Brain pericyte (primary cell): ENCODE results near the gene KIF24.
"Not testable (repeated sequence)": the region's sequence is repeated elsewhere in the genome, so short reads cannot be mapped to it uniquely, and the experiment has no call there.

ENCODE experiments used
- DNase-seq: peaks from one replicate; pipeline ENCODE4 v3.0.0-alpha.2; 2012; ENCODE audit warnings: low read depth, low spot score

KIF24 gene

DNA sequence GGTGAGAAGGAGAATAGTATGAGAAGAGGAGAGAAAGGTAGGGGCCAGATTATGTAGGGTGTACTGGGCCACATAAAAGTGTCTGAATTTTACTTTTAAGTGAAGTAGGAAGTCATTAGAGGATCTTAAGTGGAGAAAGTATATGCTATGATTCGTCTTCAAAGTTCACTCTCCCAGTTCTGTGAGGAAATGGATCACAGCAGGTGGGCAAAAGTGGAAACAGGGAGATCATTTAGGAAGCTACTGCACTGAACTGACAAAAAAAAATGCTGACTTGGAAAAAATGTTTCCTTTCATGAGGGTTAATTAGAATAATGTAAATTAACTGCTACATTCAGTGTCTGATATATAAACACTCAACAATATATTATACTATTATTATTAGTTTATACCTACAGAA is 2.4 kb downstream of the KIF24 start:
- no peak for DNase-seq

DNA sequence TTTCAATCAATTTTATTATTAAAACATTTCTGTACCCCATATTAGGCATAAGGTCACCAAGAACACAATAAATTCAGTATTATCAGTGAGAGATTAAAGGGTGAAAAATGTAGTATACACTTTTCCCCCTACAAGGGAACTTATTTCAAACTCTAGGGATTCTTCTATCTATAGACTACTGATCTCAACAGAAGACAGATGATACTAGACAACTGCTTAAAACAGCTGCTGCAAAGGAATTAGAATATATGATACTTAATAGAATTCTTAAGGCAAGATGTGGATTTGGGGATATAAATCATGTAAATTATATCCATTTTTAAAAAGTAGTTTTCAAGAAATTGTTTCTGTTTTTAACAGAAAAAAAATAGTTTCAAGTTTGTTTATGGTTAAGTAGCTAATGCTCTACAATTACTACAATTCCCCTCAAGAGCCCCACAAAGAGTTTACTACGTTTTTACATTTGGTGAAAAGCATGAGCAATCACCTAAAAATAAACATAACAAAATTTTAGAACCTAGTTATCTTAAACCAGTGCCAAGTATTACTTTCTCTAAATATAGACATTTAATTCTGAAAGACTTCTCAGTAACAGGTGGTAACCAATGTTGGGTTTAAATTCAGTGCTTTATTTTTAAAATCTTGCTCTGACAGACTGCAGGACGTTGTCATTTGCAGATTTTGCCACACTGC is 6.0 kb downstream of the KIF24 start:
- DNase-seq = no peak

DNA sequence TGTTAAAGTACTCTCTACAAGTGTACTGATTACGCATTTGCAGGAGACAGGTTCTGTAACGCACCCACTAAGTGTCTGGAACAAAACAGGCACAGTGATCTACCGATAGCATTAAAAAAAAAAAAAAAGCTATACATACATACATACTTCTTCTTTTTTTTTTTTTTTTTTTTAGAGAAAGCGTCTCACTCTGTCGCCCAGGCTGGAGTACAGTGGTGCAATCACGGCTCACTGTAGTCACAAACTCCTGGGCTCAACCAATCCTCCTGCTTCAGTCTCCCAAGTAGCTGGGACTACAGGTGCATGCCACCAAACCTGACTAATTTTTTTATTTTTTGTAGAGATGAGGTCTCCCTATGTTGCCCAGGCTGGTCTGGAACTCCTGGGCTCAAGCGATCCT is 7.6 kb downstream of the KIF24 start:
- DNase-seq = no peak

DNA sequence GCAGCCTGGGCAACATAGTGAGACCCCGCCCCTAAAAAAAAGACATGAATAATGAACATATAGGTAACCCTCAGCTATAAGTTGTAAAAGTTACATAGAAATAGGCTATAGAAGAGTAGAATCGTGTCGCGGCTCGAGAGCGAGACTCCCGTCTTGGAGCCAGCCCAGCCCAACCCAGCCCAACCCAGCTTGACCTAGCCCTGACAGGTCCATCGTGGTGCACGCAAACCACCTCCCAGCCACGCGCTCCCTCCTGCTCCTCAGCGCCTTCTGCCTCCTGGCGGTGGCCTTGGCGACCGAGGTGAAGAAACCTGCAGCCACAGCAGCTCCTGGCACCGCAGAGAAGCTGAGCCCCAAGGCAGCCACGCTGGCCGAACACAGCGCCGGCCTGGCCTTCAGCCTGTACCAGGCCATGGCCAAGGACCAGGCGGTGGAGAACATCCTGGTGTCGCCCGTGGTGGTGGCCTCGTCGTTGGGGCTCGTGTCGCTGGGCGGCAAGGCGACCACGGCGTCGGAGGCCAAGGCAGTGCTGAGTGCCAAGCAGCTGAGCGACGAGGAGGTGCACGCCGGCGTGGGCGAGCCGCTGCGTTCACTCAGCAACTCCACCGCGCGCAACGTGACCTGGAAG is 10.8 kb downstream of the KIF24 start:
- no peak for DNase-seq

DNA sequence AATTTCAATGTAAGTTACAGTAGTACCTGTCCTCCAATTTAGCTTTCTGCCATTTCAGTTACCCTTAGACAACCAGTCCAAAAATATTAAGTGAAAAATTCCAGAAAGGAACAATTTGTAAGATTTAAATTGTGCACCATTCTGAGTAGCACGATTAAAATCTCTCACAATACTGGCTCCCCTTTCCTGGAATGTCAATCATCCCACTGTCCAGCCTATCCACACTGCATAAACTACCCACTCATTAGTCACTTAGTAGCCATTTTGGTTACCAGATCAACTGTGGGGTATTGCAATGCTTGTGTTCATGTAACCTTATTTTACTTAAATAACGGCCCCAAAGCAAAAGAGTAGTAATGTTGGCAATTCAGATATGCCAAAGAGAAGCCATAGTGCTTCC is 11.6 kb downstream of the KIF24 start:
- no peak for DNase-seq

DNA sequence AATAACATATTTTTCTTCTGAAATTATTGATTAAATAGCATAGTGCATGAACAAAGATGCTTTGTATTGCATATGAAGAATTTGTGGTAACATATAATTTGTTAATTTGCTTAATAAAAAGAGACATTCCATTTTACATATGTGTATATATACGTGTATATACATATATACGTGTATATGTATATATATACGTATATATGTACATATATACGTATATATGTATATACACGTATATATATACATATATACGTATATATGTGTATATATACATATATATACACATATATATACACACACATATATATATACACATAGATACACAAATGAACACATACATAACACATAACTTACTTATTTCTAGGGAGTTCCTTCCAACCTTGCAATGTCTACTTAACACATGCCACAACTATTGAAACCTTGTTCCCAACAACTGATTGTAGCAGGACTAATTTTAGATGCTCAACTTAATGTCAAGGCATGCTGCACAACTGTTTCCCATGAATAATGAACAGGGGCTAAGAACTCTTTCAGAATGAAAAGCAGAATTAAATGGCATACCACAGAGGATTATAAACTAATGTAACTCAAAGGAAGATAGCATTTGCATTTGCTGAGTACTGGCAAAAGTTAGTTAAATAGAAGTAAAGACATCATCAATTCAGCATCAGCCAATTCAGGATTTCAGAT is 17.4 kb downstream of the KIF24 start:
- no peak for DNase-seq

DNA sequence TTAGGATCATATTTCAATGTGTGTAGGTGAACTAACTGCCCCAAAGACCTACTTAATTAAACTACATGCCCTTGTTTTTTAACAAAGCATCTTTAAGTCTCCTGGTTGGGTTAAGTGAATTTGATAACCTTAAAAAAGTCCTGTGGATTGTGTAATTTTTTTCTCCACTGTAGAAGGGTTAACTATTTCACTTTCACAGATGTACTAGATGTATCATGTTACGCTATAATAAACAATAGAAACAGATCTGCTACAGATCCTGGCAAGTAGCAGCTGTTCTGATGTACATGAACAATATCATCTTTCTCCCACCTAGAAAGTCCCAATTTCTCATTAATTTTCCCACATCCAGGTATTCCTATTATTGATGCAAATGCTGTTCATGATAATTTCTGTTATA is 18.9 kb downstream of the KIF24 start:
- DNase-seq = no peak

DNA sequence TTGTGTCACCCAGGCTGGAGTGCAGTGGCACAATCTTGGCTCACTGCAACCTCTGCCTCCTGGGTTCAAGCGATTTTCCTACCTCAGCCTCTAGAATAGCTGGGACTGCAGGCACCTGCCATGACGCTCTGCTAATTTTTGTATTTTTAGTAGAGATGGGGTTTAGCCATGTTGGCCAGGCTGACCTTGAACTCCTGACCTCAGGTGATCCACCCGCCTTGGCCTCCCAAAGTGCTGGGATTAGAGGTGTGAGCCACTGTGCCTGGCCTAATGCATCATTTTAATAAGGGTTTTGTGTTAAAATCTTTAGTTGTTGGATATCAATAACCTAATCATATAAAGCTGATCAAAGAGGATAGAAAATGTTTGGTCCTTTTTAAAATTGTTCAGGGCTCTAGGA is 20.8 kb downstream of the KIF24 start:
- DNase-seq = not testable (repeated sequence)

DNA sequence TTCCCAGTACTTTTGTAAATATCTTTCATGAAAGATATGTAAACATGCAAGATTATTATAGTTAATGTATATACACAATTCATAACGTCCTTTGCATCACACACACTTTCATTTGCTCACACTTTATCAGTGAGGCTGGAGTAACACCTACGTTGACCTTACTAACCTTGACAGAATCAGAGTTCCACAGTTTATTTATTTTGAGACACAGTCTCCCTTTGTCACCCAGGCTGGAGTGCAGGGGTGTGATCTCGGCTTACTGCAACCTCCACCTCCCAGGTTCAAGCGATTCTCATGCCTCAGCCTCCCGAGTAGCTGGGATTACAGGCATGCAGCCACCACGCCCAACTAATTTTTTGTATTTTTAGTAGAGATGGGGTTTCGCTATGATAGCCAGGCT is 28.0 kb downstream of the KIF24 start:
- DNase-seq = not testable (repeated sequence)

DNA sequence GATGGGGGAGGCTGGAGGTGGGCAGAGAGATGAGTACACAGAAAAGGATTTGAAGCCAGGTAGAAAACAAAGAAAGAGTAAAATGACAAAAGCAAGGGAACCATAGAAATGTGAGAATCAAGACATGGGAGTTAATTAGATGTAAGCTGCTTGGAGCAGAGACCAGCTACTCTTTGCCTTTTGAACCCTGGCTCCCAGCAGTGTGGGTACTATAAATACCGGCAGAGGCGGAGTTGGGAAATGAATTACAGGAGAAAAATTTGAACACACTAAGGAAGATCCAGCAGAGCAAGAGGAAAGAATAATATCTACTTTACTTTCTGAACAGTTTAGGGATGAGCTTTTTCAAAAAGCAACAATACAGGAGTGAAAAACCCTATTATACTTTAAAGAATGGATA is 36.5 kb downstream of the KIF24 start:
- DNase-seq = no peak

DNA sequence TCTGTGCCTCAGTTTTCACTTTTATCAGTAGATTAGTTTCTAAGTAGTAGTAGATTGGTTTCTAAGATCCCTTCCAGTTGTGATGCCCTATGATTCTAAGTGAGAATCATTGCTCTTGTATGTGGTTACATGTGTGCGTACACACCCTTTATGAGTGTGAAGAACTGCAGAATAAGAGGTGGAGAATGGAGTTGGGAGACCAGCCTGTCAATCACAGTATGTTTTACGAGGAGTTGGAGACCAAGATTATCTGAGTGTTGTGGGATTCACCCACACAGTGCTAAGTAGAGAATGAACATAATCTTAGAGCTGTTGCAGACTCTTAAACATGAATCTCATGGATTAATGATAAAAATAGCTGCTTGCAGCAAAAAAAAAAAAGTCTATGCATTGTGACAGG is 37.6 kb downstream of the KIF24 start:
- no peak for DNase-seq

DNA sequence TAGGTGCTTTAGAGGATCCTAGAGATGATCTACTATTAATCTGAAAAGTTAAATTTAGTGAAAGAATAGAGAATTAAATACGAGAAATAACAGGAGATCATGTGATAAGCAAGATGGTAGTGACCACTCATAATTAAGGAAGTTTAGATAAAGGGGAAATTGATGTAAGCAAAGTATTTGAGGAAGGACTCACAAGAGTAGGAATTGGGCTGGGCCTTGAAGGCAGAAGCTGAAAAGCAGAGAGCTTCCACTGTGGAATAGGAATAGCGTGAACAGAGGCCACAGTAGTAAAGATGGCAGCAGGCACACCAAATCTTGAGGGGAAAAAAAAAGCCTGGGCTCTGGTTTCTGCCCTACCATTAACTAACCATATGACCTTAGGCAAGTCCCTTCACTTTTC is 38.0 kb downstream of the KIF24 start:
- DNase-seq = no peak

DNA sequence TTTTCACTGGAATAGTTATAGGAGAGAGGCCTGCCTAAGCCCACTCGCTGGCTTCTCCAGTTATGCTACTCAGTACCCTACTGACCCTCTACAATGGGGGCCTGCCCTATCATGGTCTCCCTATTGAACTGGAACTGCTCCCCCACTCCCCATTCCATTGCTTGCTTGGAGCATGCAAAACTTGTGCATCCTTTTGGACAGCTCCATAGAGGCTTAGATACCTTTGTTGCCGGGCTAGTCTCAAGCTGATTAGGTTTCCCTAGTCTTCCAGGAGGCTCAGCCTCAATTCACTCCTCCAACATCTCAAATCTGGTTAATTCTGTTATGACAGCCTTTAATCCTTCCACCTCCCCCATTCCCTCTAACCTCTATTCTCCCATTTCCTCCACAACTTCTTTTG is 39.9 kb downstream of the KIF24 start:
- DNase-seq = no peak

DNA sequence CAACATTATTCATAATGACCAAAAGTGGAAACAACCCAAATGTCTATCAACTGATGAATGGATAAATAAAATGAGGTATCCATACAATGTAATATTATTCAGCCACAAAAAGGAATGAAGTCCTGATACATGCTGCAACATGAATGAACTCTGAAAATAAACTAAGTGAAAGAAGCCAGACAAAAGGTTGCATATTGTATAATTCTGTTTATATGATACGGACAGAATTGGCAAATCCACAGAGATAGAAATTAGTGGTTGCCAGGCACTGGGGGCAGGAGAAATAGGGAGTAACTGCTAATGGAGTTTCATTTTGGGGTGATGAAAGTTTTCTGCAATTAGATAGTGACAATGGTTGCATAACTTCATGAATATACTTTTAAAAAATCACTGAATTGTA is 47.0 kb downstream of the KIF24 start:
- no peak for DNase-seq

DNA sequence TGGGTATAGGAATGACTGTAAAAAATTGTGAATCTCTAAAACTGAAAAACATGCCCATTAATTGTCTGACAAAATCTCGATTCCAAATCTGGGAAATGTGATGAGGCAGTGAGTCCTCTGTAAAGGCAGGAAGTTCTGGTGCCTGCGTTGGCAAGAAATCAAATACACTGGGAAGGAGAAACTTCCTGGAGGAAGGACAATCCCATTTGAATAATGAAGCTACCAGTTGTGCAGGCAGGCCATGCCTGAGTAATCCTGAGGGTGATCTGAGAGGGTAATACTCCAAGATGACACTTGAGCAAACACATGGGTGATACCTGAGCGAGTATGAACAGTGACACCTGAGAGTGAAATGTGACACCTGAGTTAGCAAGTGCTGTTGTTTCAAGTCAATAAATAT is 49.7 kb downstream of the KIF24 start:
- DNase-seq = no peak
